AG09309 (cell line): ENCODE measurements around the gene TAMALIN.

ENCODE experiments used
- DNase-seq: peaks from one replicate; pipeline ENCODE4 v3.0.0-alpha.2; 2010; ENCODE audit warnings: low read depth
- H3K4me3 ChIP-seq: 2 replicates; pipeline ENCODE4 v1.5.1; 2011; ENCODE audit warnings: mild to moderate bottlenecking, low read depth, low read length, moderate library complexity; ENCODE audit not compliant: control insufficient read depth
- CTCF ChIP-seq: IDR thresholded peaks from 2 replicates; pipeline ENCODE4 v1.5.1; 2011; ENCODE audit warnings: mild to moderate bottlenecking, low read depth, low read length, inconsistent platforms; ENCODE audit not compliant: insufficient read depth, control insufficient read depth; ENCODE audit errors: missing control alignments

Gene TAMALIN

GRCh38 chr12:52049286-52049685 is 42.5 kb downstream of the TAMALIN start:
- DNase-seq: no peak
- no peak overlapping the region for H3K4me3 ChIP-seq
- TF ChIP-seq CTCF: no peak

- DNase-seq: no peak
- no peak for TF ChIP-seq CTCF
- H3K4me3 ChIP-seq: no peak overlapping the region
These were observed 42.9 kb downstream of the TAMALIN start for GRCh38 chr12:52049688-52050087.

GRCh38 chr12:52050116-52050757 is 43.5 kb downstream of the TAMALIN start:
- TF ChIP-seq CTCF: no peak
- DNase-seq: no peak
- peak overlapping the region; percentile 72 for H3K4me3 ChIP-seq

- DNase-seq: peak; percentile 75
- no peak for TF ChIP-seq CTCF
- peak within 1 kb of the TSS; percentile 72 for H3K4me3 ChIP-seq
These were observed 44.2 kb downstream of the TAMALIN start, which contains the start of gene NR4A1 for GRCh38 chr12:52050758-52051541. TSS of gene NR4A1 (plus strand) at chr12:52051442. CDS start at chr12:52054329, 2,887 bp downstream.

GRCh38 chr12:52052468-52053186 is 45.9 kb downstream of the TAMALIN start:
- no peak overlapping the region for H3K4me3 ChIP-seq
- no peak for TF ChIP-seq CTCF
- DNase-seq: no peak

- TF ChIP-seq CTCF: no peak
- H3K4me3 ChIP-seq: no peak overlapping the region
- no peak for DNase-seq
These were observed 46.9 kb downstream of the TAMALIN start for GRCh38 chr12:52053536-52054209.
